Osteoblast (primary cell): ENCODE results near the gene ZNF804A. TPM values are rescaled to one million over a fixed set of nuclear protein-coding genes. Genes with fewer than 3 reads are reported as not detected.
A peak's percentile ranks its signal among the peaks of the same experiment; 100 is the strongest.

ENCODE experiments used
- DNase-seq: peaks from one replicate; pipeline ENCODE4 v3.0.0; 2011; ENCODE audit warnings: low spot score, mixed read lengths; ENCODE audit not compliant: insufficient read length; ENCODE audit errors: missing footprints
- H2AFZ ChIP-seq: 2 replicates; pipeline ENCODE4 v1.6.0; 2011; ENCODE audit warnings: mild to moderate bottlenecking, low read length
- H3K27ac ChIP-seq: 2 replicates; pipeline ENCODE4 v1.5.1; 2011; ENCODE audit warnings: mild to moderate bottlenecking, low read depth, low read length, moderate library complexity
- H3K27me3 ChIP-seq: 2 replicates; pipeline ENCODE4 v1.6.0; 2012; ENCODE audit warnings: mild to moderate bottlenecking, control low read depth, inconsistent platforms, low read length, moderate library complexity; ENCODE audit not compliant: insufficient read depth
- H3K36me3 ChIP-seq: 2 replicates; pipeline ENCODE4 v1.5.1; 2011; ENCODE audit warnings: mild to moderate bottlenecking, low read length, control low read depth, moderate library complexity; ENCODE audit not compliant: insufficient read depth
- H3K4me1 ChIP-seq: 2 replicates; pipeline ENCODE4 v1.5.1; 2011; ENCODE audit warnings: mild to moderate bottlenecking, low read length, control low read depth, moderate library complexity; ENCODE audit not compliant: insufficient read depth
- H3K4me2 ChIP-seq: 2 replicates; pipeline ENCODE4 v1.6.0; 2011; ENCODE audit warnings: mild to moderate bottlenecking, low read length; ENCODE audit not compliant: insufficient read depth
- H3K4me3 ChIP-seq: fragments of 200-600 bp; sonication (generic); 3 replicates; pipeline ENCODE4 v1.5.1; 2012; ENCODE audit warnings: mild to moderate bottlenecking, low read length, inconsistent platforms; ENCODE audit not compliant: insufficient read depth
- H3K79me2 ChIP-seq: 2 replicates; pipeline ENCODE4 v1.6.0; 2012; ENCODE audit warnings: mild to moderate bottlenecking, low read length, control low read depth, inconsistent platforms; ENCODE audit not compliant: insufficient read depth
- H3K9me3 ChIP-seq: 2 replicates; pipeline ENCODE4 v1.5.1; 2011; ENCODE audit warnings: low read depth, low read length, control low read depth
- H4K20me1 ChIP-seq: 2 replicates; pipeline ENCODE4 v1.6.0; 2012; ENCODE audit warnings: mild to moderate bottlenecking, low read length, control low read depth; ENCODE audit not compliant: insufficient read depth
- total RNA-seq: library from RNA; depleted of rRNA; stranded (reverse); fragments of >200 nt; gene quantifications from 2 replicates; pipeline ENCODE4 v1.2.3, GENCODE V29; 2012
- TF ChIP-seq, protein P1 (sequence below): IDR thresholded peaks from 2 replicates; pipeline ENCODE4 v1.5.1; 2011; ENCODE audit warnings: mild to moderate bottlenecking, low read depth, low read length, moderate library complexity; ENCODE audit errors: extremely low read depth

Gene ZNF804A
- total RNA-seq, 1 donor, result not detected

DNA sequence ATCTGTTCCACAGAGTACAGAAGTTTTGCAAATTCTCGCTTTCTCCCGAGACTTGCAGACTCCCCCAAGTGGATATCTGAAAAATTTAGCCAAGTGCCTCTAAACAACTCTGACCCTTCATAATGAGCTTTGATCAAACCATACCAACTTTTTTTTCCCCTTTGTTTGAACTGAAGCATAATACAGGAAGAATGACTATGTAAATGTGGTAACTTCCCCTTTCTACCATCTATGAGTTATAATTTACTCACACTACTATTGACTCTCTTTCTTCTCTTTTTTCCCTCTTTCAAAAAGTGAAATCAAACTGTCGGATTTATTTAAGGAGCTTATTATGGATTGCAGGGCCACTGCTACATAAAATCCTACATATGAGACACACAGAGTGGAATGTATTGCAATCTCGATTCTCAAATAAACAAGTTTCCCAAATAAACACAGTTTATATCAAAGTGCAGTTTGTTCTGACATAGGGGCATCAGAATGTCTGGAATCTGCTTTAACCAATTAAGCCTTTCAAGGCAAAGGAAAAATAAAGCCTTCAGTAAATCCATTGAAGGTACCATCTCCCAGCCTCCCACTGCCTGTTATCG lies 1.4 kb upstream of the ZNF804A start:
- Histone ChIP-seq H3K79me2 (no peaks in the 10 kb centered on the region), H3K36me3 (no peaks in the 10 kb centered on the region), H3K27ac (peak overlapping the region; percentile 12), H3K4me3 (peak overlapping the region; percentile 77), H3K9me3 (no peaks in the 10 kb centered on the region), H4K20me1 (no peaks in the 10 kb centered on the region), H3K4me2 (peak overlapping the region; percentile 88), H3K4me1 (peaks cover 4% of the 10 kb centered on the region), H2AFZ (peak overlapping the region; percentile 67), H3K27me3 (peaks cover 9% of the 10 kb centered on the region)
- DNase-seq, result peak; percentile 88
- TF ChIP-seq, protein P1, sequence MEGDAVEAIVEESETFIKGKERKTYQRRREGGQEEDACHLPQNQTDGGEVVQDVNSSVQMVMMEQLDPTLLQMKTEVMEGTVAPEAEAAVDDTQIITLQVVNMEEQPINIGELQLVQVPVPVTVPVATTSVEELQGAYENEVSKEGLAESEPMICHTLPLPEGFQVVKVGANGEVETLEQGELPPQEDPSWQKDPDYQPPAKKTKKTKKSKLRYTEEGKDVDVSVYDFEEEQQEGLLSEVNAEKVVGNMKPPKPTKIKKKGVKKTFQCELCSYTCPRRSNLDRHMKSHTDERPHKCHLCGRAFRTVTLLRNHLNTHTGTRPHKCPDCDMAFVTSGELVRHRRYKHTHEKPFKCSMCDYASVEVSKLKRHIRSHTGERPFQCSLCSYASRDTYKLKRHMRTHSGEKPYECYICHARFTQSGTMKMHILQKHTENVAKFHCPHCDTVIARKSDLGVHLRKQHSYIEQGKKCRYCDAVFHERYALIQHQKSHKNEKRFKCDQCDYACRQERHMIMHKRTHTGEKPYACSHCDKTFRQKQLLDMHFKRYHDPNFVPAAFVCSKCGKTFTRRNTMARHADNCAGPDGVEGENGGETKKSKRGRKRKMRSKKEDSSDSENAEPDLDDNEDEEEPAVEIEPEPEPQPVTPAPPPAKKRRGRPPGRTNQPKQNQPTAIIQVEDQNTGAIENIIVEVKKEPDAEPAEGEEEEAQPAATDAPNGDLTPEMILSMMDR, result peak; percentile 7

DNA sequence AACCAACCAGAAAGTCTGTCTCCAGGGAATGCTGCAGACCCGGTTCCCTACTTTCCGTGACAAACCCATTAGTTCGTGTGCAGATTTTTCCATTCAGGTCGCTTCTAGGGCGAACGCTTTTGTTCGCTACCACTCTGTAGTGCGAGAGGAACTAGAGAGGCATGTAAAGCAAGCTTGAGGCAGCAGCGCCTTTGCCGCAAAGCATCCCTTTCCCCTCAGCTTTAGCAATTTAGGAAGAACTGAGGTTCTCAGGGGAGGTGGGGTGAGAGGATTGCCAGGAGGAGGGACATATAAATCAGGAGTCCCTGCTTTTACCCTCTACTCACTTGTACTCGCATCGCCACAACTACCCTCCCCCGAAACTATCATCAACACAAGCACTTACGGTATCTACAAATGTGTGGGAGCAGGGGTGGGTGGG lies 748 bp upstream of the ZNF804A start:
- peak; percentile 84 for DNase-seq
- Histone ChIP-seq H3K4me1 (peaks cover 4% of the 10 kb centered on the region), H3K27ac (peak overlapping the region; percentile 12), H3K27me3 (peaks cover 9% of the 10 kb centered on the region), H3K4me2 (peak overlapping the region; percentile 88), H3K9me3 (no peaks in the 10 kb centered on the region), H3K36me3 (no peaks in the 10 kb centered on the region), H4K20me1 (no peaks in the 10 kb centered on the region), H2AFZ (peak overlapping the region; percentile 67), H3K79me2 (no peaks in the 10 kb centered on the region), H3K4me3 (peak overlapping the region; percentile 77)
- TF ChIP-seq, protein P1, result no peak

DNA sequence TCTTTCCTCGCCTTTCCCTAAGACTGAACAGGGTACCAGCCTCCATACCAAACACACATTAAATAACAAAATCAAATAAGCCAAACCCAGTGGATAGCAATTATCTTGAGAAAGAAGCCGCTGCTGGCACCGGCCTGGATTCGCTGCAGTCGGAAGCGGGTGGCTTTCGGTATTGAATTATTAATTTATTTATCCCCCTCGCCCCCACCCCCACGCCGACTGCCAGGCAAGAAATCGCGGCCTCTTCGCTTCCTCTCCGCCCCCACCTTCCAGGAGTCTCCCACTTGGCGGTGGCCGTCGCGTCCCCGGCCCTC lies 370 bp upstream of the ZNF804A start:
- peak overlapping the region; percentile 77 for H3K4me3 ChIP-seq
- peak overlapping the region; percentile 67 for H2AFZ ChIP-seq
- H3K27ac ChIP-seq, result peak overlapping the region; percentile 12
- H3K4me2 ChIP-seq, result peak overlapping the region; percentile 88
- H3K79me2 ChIP-seq, result no peaks in the 10 kb centered on the region
- DNase-seq, result no peak
- H4K20me1 ChIP-seq, result no peaks in the 10 kb centered on the region
- TF ChIP-seq, protein P1, result no peak
- H3K4me1 ChIP-seq, result peaks cover 4% of the 10 kb centered on the region
- H3K27me3 ChIP-seq, result peaks cover 9% of the 10 kb centered on the region
- no peaks in the 10 kb centered on the region for H3K9me3 ChIP-seq
- no peaks in the 10 kb centered on the region for H3K36me3 ChIP-seq

DNA sequence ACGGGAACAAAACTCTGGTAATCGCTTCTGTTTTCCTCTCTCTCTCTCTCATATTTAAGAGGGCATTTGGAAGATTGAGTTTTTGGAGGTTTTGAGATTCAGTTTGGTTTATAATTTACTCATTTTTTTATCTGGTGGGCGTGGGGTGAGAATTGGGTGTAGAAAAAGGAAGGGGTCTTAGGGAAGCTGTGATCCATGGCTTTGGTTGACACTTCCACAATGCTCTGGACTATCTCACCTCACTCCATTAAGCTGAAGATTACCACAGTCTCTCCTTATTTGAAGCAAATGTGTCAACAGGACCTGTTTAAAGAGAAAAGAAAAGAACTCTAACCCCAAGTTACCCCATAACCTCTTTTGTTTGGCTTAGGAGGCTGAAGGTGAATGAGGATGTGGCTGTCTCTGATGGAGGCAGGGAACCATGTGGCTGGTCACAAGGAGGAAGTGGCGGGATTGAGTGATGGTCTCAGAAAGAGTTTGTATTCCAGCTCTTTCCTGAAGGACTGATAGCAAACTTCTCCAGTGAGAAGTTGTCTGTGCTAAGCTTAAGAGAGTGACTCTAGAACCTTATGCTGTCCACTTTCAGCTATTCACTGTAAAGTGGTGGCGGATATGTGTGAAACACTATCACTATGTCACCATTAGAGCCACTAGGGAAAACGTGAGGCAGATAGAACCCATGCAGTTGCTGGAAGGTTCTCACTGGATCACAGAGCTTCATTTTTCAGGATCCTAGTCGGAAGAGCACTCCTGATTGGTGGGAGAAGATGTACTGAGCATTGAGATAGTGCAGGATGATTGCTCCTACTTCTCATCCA lies 934 bp downstream of the ZNF804A start:
- peak overlapping the region; percentile 88 for H3K4me2 ChIP-seq
- TF ChIP-seq, protein P1, result no peak
- H3K4me1 ChIP-seq, result peaks cover 4% of the 10 kb centered on the region
- no peaks in the 10 kb centered on the region for H3K9me3 ChIP-seq
- peaks cover 9% of the 10 kb centered on the region for H3K27me3 ChIP-seq
- no peak overlapping the region for H3K27ac ChIP-seq
- H3K4me3 ChIP-seq, result peak overlapping the region; percentile 77
- H3K79me2 ChIP-seq, result no peaks in the 10 kb centered on the region
- H2AFZ ChIP-seq, result peak overlapping the region; percentile 38
- no peaks in the 10 kb centered on the region for H3K36me3 ChIP-seq
- no peaks in the 10 kb centered on the region for H4K20me1 ChIP-seq
- DNase-seq, result peak; percentile 38
